ENCODE results near the gene VRK1.

VRK1 gene

DNA sequence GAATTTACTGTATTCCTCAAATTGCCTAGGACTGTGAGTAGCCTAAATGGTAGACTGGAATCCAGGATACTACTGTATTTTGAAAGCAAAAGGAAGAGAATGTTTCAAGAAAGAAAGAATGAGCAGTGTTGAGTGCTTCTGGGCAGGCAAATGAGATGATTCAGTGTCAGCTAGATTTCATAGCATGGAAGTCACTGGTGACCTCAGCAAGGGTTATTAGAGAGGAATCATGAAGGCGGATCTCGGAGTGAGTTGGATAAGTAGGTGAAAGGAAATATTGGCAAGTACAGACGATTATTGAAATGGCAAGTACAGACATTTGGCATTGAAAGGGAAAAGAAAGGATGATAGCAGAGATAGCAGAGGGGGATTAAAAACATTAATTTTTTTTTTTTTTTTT is 27.1 kb downstream of the VRK1 start:
- TF ChIP-seq, protein P1, sequence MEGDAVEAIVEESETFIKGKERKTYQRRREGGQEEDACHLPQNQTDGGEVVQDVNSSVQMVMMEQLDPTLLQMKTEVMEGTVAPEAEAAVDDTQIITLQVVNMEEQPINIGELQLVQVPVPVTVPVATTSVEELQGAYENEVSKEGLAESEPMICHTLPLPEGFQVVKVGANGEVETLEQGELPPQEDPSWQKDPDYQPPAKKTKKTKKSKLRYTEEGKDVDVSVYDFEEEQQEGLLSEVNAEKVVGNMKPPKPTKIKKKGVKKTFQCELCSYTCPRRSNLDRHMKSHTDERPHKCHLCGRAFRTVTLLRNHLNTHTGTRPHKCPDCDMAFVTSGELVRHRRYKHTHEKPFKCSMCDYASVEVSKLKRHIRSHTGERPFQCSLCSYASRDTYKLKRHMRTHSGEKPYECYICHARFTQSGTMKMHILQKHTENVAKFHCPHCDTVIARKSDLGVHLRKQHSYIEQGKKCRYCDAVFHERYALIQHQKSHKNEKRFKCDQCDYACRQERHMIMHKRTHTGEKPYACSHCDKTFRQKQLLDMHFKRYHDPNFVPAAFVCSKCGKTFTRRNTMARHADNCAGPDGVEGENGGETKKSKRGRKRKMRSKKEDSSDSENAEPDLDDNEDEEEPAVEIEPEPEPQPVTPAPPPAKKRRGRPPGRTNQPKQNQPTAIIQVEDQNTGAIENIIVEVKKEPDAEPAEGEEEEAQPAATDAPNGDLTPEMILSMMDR (conservative IDR thresholded peaks at IDR 0.05; ENCODE audit: low read length): no peak
- no peak for TF ChIP-seq EZH2phosphoT487 (IDR thresholded peaks at IDR 0.05; ENCODE audit: borderline replicate concordance)
- H3K4me2 ChIP-seq (ENCODE audit: low read depth, low read length, poor library complexity, severe bottlenecking): no peak overlapping the region
- H4K20me1 ChIP-seq (ENCODE audit: insufficient read depth, low read length, poor library complexity, severe bottlenecking): peaks cover 45% of the 10 kb centered on the region
- no peaks in the 10 kb centered on the region for H3K9me2 ChIP-seq (replicated peaks; ENCODE audit: low read depth, low read length)
- H3K9ac ChIP-seq (ENCODE audit: low read depth, low read length, poor library complexity, severe bottlenecking): no peak overlapping the region
- H3F3A ChIP-seq (ENCODE audit: low read depth): no peaks in the 10 kb centered on the region
- no peaks in the 10 kb centered on the region for H3K27me3 ChIP-seq (ENCODE audit: insufficient read depth, low read length, poor library complexity, severe bottlenecking)
- H2AFZ ChIP-seq (ENCODE audit: low read length): no peak overlapping the region
- H3K9me3 ChIP-seq (ENCODE audit: insufficient read depth, low read depth, low read length): 0 out of 2 replicates have a peak, but pooled peaks cover under 1% of the 10 kb centered on the region
- H3K4me1 ChIP-seq (ENCODE audit: insufficient read depth, low read length, poor library complexity, severe bottlenecking): no peaks in the 10 kb centered on the region
- peaks cover 96% of the 10 kb centered on the region for H3K79me2 ChIP-seq (ENCODE audit: insufficient read depth, low read length)
- H3K36me3 ChIP-seq (ENCODE audit: insufficient read depth, low read length): no peaks in the 10 kb centered on the region
- H3K4me3 ChIP-seq (ENCODE audit: low read length, poor library complexity, severe bottlenecking): no peak overlapping the region

DNA sequence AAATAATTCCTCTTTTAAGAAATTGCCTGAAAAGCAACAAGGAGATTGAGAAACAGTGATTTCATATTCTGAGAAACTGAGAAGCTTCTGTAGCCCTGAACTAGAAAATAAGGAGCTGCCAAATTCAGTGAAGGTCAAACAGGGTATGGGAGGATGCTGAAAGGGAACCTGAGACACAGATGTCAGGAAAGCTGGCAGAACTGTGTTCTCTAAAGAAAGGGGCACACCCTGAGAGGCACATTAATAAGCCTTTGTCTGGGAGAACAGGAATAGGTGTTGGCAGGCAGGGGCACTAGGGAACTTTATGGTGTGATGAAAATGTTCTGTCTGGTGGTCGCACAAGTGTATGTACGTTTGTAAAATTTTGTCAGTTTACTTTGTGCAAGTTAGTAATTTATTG is 29.6 kb downstream of the VRK1 start:
- TF ChIP-seq, protein P1 (conservative IDR thresholded peaks at IDR 0.05; ENCODE audit: low read length): no peak
- no peak for TF ChIP-seq EZH2phosphoT487 (IDR thresholded peaks at IDR 0.05; ENCODE audit: borderline replicate concordance)

DNA sequence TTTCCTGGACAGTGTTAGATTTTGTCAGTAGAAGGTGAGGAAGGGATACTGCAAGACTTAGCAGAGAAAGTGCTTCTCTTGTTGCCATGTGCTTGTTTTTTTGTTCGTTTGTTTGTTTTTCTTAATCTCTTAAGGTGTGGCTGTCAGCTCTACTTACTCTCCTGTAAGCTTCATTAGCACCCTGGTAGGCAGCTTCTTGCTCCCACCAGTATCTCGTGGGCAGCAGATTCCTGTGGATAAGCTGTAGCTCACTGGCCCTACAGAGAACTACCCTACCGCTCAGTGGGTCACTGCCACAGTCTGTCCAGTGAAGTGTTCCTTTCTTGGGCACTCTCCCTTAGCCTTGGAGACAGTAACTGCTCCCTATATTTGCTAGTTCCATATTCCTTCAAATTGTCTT is 30.1 kb downstream of the VRK1 start:
- H3K4me2 ChIP-seq (ENCODE audit: low read depth, low read length, poor library complexity, severe bottlenecking): no peak overlapping the region
- no peak for TF ChIP-seq EZH2phosphoT487 (IDR thresholded peaks at IDR 0.05; ENCODE audit: borderline replicate concordance)
- TF ChIP-seq, protein P1 (conservative IDR thresholded peaks at IDR 0.05; ENCODE audit: low read length): no peak

More for the DNA sequence above, 29.6 kb downstream of the VRK1 start:
- Histone ChIP-seq H4K20me1 (ENCODE audit: insufficient read depth, low read length, poor library complexity, severe bottlenecking) (peaks cover 44% of the 10 kb centered on the region), H3K9ac (ENCODE audit: low read depth, low read length, poor library complexity, severe bottlenecking) (no peak overlapping the region), H3K27me3 (ENCODE audit: insufficient read depth, low read length, poor library complexity, severe bottlenecking) (no peaks in the 10 kb centered on the region), H3K4me1 (ENCODE audit: insufficient read depth, low read length, poor library complexity, severe bottlenecking) (no peaks in the 10 kb centered on the region), H3K4me2 (ENCODE audit: low read depth, low read length, poor library complexity, severe bottlenecking) (no peak overlapping the region), H3K9me2 (replicated peaks; ENCODE audit: low read depth, low read length) (no peaks in the 10 kb centered on the region), H3K36me3 (ENCODE audit: insufficient read depth, low read length) (no peaks in the 10 kb centered on the region; the same call in 1 of the 2 replicates), H2AFZ (ENCODE audit: low read length) (no peak overlapping the region), H3K4me3 (ENCODE audit: low read length, poor library complexity, severe bottlenecking) (no peak overlapping the region), H3F3A (ENCODE audit: low read depth) (no peaks in the 10 kb centered on the region), H3K9me3 (ENCODE audit: insufficient read depth, low read depth, low read length) (0 out of 2 replicates have a peak, but pooled peaks cover 7% of the 10 kb centered on the region), H3K79me2 (ENCODE audit: insufficient read depth, low read length) (peaks cover 98% of the 10 kb centered on the region)

More for the DNA sequence above, 30.1 kb downstream of the VRK1 start:
- no peak overlapping the region for H3K9ac ChIP-seq (ENCODE audit: low read depth, low read length, poor library complexity, severe bottlenecking)
- no peak overlapping the region for H3K4me3 ChIP-seq (ENCODE audit: low read length, poor library complexity, severe bottlenecking)
- no peak overlapping the region for H2AFZ ChIP-seq (ENCODE audit: low read length)
- no peaks in the 10 kb centered on the region for H3F3A ChIP-seq (ENCODE audit: low read depth)
- no peaks in the 10 kb centered on the region for H3K4me1 ChIP-seq (ENCODE audit: insufficient read depth, low read length, poor library complexity, severe bottlenecking)
- no peaks in the 10 kb centered on the region for H3K27me3 ChIP-seq (ENCODE audit: insufficient read depth, low read length, poor library complexity, severe bottlenecking)
- 0 out of 2 replicates have a peak, but pooled peaks cover 7% of the 10 kb centered on the region for H3K9me3 ChIP-seq (ENCODE audit: insufficient read depth, low read depth, low read length)
- no peaks in the 10 kb centered on the region; the same call in 1 of the 2 replicates for H3K36me3 ChIP-seq (ENCODE audit: insufficient read depth, low read length)
- peaks cover 40% of the 10 kb centered on the region for H4K20me1 ChIP-seq (ENCODE audit: insufficient read depth, low read length, poor library complexity, severe bottlenecking)
- H3K9me2 ChIP-seq (replicated peaks; ENCODE audit: low read depth, low read length): no peaks in the 10 kb centered on the region
- peaks cover 97% of the 10 kb centered on the region for H3K79me2 ChIP-seq (ENCODE audit: insufficient read depth, low read length)

Data from Loucy (cell line).